Thoracic aorta (tissue), 2 donors: ENCODE measurements around the gene CMTM1. TPM values are rescaled to one million over a fixed set of nuclear protein-coding genes. Genes with fewer than 3 reads are reported as not detected.
A peak's percentile ranks its signal among the peaks of the same experiment; 100 is the strongest.

Experiments used
- ATAC-seq: fragments of 150-250 bp; one replicate; pipeline ENCODE4 v1.8.0; 2017; ENCODE audit warnings: low read depth; ENCODE audit not compliant: insufficient number of reproducible peaks, low FRiP score
- DNase-seq: peaks from one replicate; pipeline ENCODE4 v3.0.0-alpha.2; 2020; ENCODE audit warnings: low spot score
- H3K27ac ChIP-seq, 2 donors: fragments of 200-600 bp; sonication (generic); 1 replicate in 1 of 2; 2 replicates in 1 of 2; pipeline ENCODE4 v1.5.1; 2016; ENCODE audit warnings: mild to moderate bottlenecking in 2 of 2, moderate library complexity in 2 of 2
- H3K27me3 ChIP-seq: fragments of 200-600 bp; sonication (generic); replicated peaks from 2 replicates; pipeline ENCODE4 v1.6.0; 2016; ENCODE audit warnings: mild to moderate bottlenecking; ENCODE audit not compliant: insufficient read depth
- H3K36me3 ChIP-seq: fragments of 200-600 bp; sonication (generic); one replicate; pipeline ENCODE4 v1.5.1; 2016
- H3K4me1 ChIP-seq, 2 donors: fragments of 200-600 bp; sonication (generic); 1 replicate in 1 of 2; 2 replicates in 1 of 2; pipeline versions ENCODE4 v1.5.1 to v1.6.0; 2016; ENCODE audit warnings: low read depth in 2 of 2, mild to moderate bottlenecking in 1 of 2; ENCODE audit not compliant: control insufficient read depth in 1 of 2
- H3K4me3 ChIP-seq: fragments of 200-600 bp; sonication (generic); 2 replicates; pipeline ENCODE4 v1.5.1; 2016; ENCODE audit warnings: mild to moderate bottlenecking
- H3K9me3 ChIP-seq: fragments of 200-600 bp; sonication (generic); 2 replicates; pipeline ENCODE4 v1.5.1; 2016
- total RNA-seq, 2 donors: library from RNA; depleted of rRNA; stranded (reverse); fragments of >200 nt; gene quantifications; one replicate each; pipeline versions ENCODE4 v1.1.0 to v1.2.3, GENCODE V29; 2016
- TF ChIP-seq, protein P1 (sequence below): fragments of 200-600 bp; sonication (generic); IDR thresholded peaks from one replicate; pipeline ENCODE4 v1.5.1; 2019; ENCODE audit warnings: antibody characterized with exemption

The CMTM1 gene
- total RNA-seq, 2 donors from 2014 or later, result 0.81 to 7.5 TPM

DNA sequence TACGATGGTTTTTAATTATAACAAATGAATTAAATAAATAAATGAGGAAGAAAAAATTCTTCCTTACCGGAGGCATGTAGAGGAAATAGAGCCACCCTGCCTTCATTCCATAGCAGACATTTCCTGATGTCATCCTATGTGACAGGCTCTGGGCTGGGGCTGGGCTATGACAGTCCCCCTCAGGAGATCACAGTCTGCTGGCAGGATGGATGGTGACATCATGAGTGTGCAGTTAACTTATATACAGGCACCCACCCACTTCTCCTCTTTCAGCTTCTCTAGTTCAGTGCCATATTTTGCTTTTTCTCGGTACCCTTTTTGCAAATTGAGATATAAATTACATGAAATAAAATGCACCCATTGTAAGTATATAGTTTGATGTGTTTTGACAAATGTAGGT is 31.9 kb downstream of the CMTM1 start:
- no peak for DNase-seq
- Histone ChIP-seq H3K4me3 (no peak overlapping the region), H3K36me3 (no peaks in the 10 kb centered on the region), H3K9me3 (no peaks in the 10 kb centered on the region), H3K27ac (no peak overlapping the region), H3K27me3 (no peaks in the 10 kb centered on the region), H3K4me1 (no peaks in the 10 kb centered on the region)
- no peak for ATAC-seq
- TF ChIP-seq, protein P1, sequence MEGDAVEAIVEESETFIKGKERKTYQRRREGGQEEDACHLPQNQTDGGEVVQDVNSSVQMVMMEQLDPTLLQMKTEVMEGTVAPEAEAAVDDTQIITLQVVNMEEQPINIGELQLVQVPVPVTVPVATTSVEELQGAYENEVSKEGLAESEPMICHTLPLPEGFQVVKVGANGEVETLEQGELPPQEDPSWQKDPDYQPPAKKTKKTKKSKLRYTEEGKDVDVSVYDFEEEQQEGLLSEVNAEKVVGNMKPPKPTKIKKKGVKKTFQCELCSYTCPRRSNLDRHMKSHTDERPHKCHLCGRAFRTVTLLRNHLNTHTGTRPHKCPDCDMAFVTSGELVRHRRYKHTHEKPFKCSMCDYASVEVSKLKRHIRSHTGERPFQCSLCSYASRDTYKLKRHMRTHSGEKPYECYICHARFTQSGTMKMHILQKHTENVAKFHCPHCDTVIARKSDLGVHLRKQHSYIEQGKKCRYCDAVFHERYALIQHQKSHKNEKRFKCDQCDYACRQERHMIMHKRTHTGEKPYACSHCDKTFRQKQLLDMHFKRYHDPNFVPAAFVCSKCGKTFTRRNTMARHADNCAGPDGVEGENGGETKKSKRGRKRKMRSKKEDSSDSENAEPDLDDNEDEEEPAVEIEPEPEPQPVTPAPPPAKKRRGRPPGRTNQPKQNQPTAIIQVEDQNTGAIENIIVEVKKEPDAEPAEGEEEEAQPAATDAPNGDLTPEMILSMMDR, result no peak

DNA sequence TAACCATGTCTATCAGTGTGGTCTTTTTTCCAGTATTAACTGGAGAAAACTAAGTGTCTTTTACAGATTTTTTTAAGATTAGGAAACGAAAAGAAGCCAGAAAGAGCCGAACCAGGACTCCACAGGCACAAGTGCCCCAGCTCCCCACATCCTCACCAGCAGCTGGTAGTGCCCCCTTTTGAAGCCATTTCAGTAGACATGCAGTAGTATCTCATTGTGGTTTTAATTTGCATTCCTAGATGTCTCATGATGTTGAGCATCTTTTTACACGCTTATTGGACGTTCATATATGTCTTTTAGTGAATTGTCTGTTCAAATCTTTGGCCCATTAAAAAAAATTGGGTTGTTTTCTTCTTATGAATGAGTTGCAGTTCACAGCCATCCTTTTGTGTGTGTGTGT is 33.5 kb downstream of the CMTM1 start:
- no peak overlapping the region for H3K4me3 ChIP-seq
- no peak overlapping the region for H3K27ac ChIP-seq
- H3K9me3 ChIP-seq, result no peaks in the 10 kb centered on the region
- H3K36me3 ChIP-seq, result no peaks in the 10 kb centered on the region
- ATAC-seq (no peak), DNase-seq (no peak)
- TF ChIP-seq, protein P1, result no peak
- peaks cover 0 to 9% of the 10 kb centered on the region in 2 donors for H3K4me1 ChIP-seq
- H3K27me3 ChIP-seq, result no peaks in the 10 kb centered on the region

DNA sequence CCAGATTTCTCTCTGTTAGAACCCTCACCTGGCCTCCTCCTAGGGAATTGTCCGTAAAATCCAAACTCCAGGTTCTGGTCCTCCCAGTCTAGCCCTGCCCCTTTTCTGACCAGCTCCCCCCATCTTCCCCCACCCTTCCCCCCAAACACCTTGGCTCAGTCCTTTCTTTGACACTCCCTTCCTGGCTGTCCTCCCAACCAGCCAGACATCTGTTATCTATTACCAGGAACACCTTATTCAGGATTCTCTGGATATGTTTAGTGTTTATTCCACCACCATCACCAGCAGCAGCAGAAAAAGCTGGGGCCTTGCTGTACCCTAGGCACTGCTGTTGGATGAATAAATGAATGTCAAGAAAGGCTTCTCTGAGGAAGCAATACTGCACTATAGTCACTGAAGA is 34.2 kb downstream of the CMTM1 start:
- Histone ChIP-seq H3K9me3 (no peaks in the 10 kb centered on the region), H3K27ac (no peak overlapping the region)
- ATAC-seq, result no peak

DNA sequence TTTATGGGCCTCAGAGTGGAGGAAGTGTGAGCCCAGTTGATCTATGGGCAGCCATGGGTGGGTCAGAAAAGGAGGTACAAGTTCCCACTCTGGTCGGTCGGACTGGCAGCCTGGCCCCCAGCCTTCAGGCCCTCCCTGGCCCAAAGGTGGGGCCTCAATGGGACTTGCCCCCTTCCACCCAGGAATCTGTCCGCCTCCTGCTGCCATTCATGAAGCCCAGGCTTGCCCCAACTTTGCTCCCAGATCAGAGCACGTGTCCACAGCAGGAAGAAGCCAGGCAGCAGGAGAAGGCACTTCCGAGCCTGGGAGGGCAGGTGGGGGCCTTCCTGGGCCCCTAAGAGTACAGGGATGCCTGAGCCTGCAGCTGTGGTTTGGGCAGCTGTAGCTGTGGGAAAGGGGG is 35.2 kb downstream of the CMTM1 start:
- H3K9me3 ChIP-seq, result no peaks in the 10 kb centered on the region
- no peak overlapping the region for H3K4me3 ChIP-seq
- H3K36me3 ChIP-seq, result no peaks in the 10 kb centered on the region
- peaks cover 0 to 13% of the 10 kb centered on the region in 2 donors for H3K4me1 ChIP-seq
- no peak overlapping the region for H3K27ac ChIP-seq
- TF ChIP-seq, protein P1, result no peak
- no peaks in the 10 kb centered on the region for H3K27me3 ChIP-seq
- ATAC-seq (no peak), DNase-seq (no peak)

More for the DNA sequence above, 34.2 kb downstream of the CMTM1 start:
- TF ChIP-seq, protein P1, result no peak
- H3K4me1 ChIP-seq, result peaks cover 0 to 10% of the 10 kb centered on the region in 2 donors
- no peak overlapping the region for H3K4me3 ChIP-seq
- no peaks in the 10 kb centered on the region for H3K36me3 ChIP-seq
- DNase-seq, result no peak
- no peaks in the 10 kb centered on the region for H3K27me3 ChIP-seq

DNA sequence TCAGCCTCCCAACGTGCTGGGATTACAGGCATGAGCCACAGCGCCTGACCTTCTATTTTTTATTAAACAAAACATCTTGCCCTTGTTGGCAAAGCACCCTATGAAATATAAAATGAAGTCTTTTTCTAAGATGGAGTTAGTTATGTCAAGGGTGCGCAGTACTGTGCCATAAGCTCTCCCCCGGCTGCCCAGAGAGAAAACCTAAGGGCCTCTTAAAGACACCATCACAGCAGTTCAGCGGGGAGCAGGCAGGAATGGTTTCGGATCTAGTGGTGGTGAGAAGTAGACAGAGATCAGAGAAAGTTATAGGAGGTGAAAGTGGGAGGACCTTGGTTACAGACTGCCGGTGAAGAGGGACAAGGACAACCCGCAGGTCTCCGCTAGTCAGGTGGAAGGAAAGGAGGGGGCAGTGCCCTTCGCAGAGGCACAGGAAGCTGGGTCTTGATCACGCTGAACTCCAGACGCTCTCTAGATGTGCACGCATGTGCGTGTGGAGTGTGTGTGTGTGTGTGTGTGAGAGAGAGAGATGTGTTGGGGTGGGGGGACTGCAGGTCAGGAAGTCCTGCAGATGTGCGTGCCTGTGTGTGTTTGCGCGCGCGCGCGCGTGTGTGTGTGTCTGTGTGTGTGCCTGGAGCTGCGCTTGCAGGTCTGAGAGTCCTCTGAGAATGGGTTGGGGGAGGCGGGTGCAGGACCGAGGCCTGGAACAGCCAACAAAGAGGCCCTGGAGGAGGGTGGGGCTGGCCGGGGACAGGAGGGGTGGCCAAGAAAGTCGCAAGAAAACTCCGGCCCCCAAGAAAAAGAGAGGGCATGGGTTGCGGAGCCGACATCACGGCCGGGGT is 37.5 kb downstream of the CMTM1 start:
- DNase-seq (no peak), ATAC-seq (no peak)
- Histone ChIP-seq H3K36me3 (no peaks in the 10 kb centered on the region), H3K27me3 (no peaks in the 10 kb centered on the region), H3K4me3 (peak overlapping the region; percentile 90), H3K4me1 (peaks cover 6 to 21% of the 10 kb centered on the region in 2 donors), H3K9me3 (no peaks in the 10 kb centered on the region), H3K27ac (peak overlapping the region in 1 of 2 donors; percentile 11)
- TF ChIP-seq, protein P1, result no peak
